Endothelial cell of umbilical vein (primary cell): Measurements from ENCODE around the gene NEDD4. TPM values are rescaled to one million over a fixed set of nuclear protein-coding genes. Genes with fewer than 3 reads are reported as not detected.

Experiments used
- BruUV-seq: library from RNA; stranded (reverse); fragments of 400-500 nt; replicated peaks from 2 replicates; lab custom pipeline; 2021; lab: Mats Ljungman, UMichigan
- CTCF ChIA-PET: fragments of 300-600, 350-600 bp; sonication (Branson Sonifier 250); formaldehyde crosslinking; loops from one replicate; lab custom pipeline; 2021; ENCODE audit warnings: antibody characterized with exemption, inconsistent platforms; lab: Charles Lee
- POLR2A ChIA-PET: fragments of 300-600, 350-600 bp; sonication (Branson Sonifier 250); formaldehyde crosslinking; loops from one replicate; lab custom pipeline; 2021; ENCODE audit warnings: antibody characterized with exemption, inconsistent platforms; lab: Charles Lee
- DNase-seq: peaks from one replicate; pipeline ENCODE4 v3.0.0-alpha.2; 2011; ENCODE audit warnings: low read depth, low spot score
- FAIRE-seq: peaks from 2 replicates; lab custom pipeline; 2011; peaks lifted over from hg19 to GRCh38; lab: Jason Lieb, UNC
- H2AFZ ChIP-seq: 2 replicates; pipeline ENCODE4 v1.6.0; 2012; ENCODE audit warnings: low read depth, low read length, control low read depth, inconsistent platforms
- H3K27ac ChIP-seq: 2 replicates; pipeline ENCODE4 v1.5.1; 2011; ENCODE audit warnings: low read depth, mild to moderate bottlenecking, control low read depth, low read length, moderate library complexity; ENCODE audit not compliant: insufficient read depth
- H3K27me3 ChIP-seq, 2 experiments: 2 replicates each; pipeline versions ENCODE4 v1.6.0 to v1.6.1; 2011; ENCODE audit warnings: low read length in 2 of 2, mixed read lengths in 1 of 2; ENCODE audit not compliant: control insufficient read depth in 2 of 2, insufficient read depth in 2 of 2
- H3K36me3 ChIP-seq, 2 experiments: 2 replicates in 1 of 2; 3 replicates in 1 of 2; pipeline ENCODE4 v1.5.1; 2011; ENCODE audit warnings: low read length in 2 of 2, mild to moderate bottlenecking in 1 of 2, moderate library complexity in 1 of 2; ENCODE audit not compliant: control insufficient read depth in 2 of 2, insufficient read depth in 2 of 2; ENCODE audit errors: extremely low read depth in 1 of 2
- H3K4me1 ChIP-seq: 3 replicates; pipeline ENCODE4 v1.5.1; 2011; ENCODE audit warnings: mild to moderate bottlenecking, low read length; ENCODE audit not compliant: control insufficient read depth, insufficient read depth; ENCODE audit errors: extremely low read depth
- H3K4me2 ChIP-seq: 2 replicates; pipeline ENCODE4 v1.6.1; 2011; ENCODE audit warnings: low read length, control low read depth, mixed read lengths; ENCODE audit not compliant: insufficient read depth
- H3K4me3 ChIP-seq, 3 experiments: fragments of 200-600 bp in 1 of 3; sonication (generic), shearing (Covaris generic) in 1 of 3; replicated peaks in 1 of 3; 2 replicates each; pipeline ENCODE4 v1.5.1; 2011 to 2016; ENCODE audit warnings: control low read depth in 3 of 3, low read length in 3 of 3, mild to moderate bottlenecking in 2 of 3, inconsistent platforms in 1 of 3, low read depth in 1 of 3, moderate library complexity in 1 of 3; ENCODE audit not compliant: insufficient read depth in 1 of 3
- H3K79me2 ChIP-seq: 2 replicates; pipeline ENCODE4 v1.6.0; 2012; ENCODE audit warnings: low read length, inconsistent platforms; ENCODE audit not compliant: control insufficient read depth, insufficient read depth
- H3K9ac ChIP-seq: replicated peaks from 2 replicates; pipeline ENCODE3; 2011; ENCODE audit warnings: low read length, control low read depth; ENCODE audit not compliant: insufficient read depth; ENCODE audit errors: extremely low read depth
- H3K9me1 ChIP-seq: replicated peaks from 3 replicates; pipeline ENCODE4 v1.6.0; 2011; ENCODE audit warnings: mild to moderate bottlenecking, low read length; ENCODE audit not compliant: control insufficient read depth, insufficient read depth; ENCODE audit errors: extremely low read depth
- H3K9me3 ChIP-seq: replicated peaks from 2 replicates; pipeline ENCODE4 v1.5.1; 2012; ENCODE audit warnings: low read length, inconsistent platforms; ENCODE audit not compliant: control insufficient read depth, insufficient read depth
- H4K20me1 ChIP-seq: replicated peaks from 2 replicates; pipeline ENCODE3; 2011; ENCODE audit warnings: mild to moderate bottlenecking, low read length; ENCODE audit not compliant: control insufficient read depth, insufficient read depth; ENCODE audit errors: extremely low read depth
- EZH2 ChIP-seq: IDR thresholded peaks from 2 replicates; pipeline ENCODE4 v1.6.1; 2012; ENCODE audit warnings: borderline replicate concordance, low read depth, mild to moderate bottlenecking, moderate library complexity, low read length, inconsistent platforms; ENCODE audit not compliant: severe bottlenecking
- FOS ChIP-seq: IDR thresholded peaks from 2 replicates; pipeline ENCODE4 v1.6.1; 2011; ENCODE audit warnings: mild to moderate bottlenecking, low read length, moderate library complexity, borderline replicate concordance; ENCODE audit not compliant: insufficient read depth
- GATA2 ChIP-seq: IDR thresholded peaks from 2 replicates; pipeline ENCODE4 v1.7.0; 2011; ENCODE audit warnings: low read depth, mild to moderate bottlenecking, moderate library complexity, mixed read lengths, low read length; ENCODE audit not compliant: insufficient read length, insufficient read depth
- JUN ChIP-seq: IDR thresholded peaks from 2 replicates; pipeline ENCODE4 v1.6.1; 2011; ENCODE audit warnings: borderline replicate concordance, low read depth; ENCODE audit not compliant: insufficient read length, insufficient read depth
- MAX ChIP-seq: IDR thresholded peaks from 2 replicates; pipeline ENCODE4 v1.6.1; 2011; ENCODE audit not compliant: insufficient read depth, insufficient read length
- MYC ChIP-seq: IDR thresholded peaks from one replicate; pipeline ENCODE4 v1.6.1; 2011; ENCODE audit warnings: mild to moderate bottlenecking, low read depth, low read length
- POLR2A ChIP-seq: IDR thresholded peaks from 2 replicates; pipeline ENCODE4 v1.6.1; 2012; ENCODE audit warnings: low read depth, mild to moderate bottlenecking, control low read depth, low read length
- POLR2AphosphoS5 ChIP-seq: IDR thresholded peaks from 2 replicates; pipeline ENCODE4 v1.6.1; 2012; ENCODE audit warnings: low read depth, mild to moderate bottlenecking, control low read depth, low read length, moderate library complexity; ENCODE audit not compliant: insufficient read depth
- dilution Hi-C: fragments of 300-500 bp; cut with MboI; formaldehyde crosslinking; loops from one replicate; pipeline ENCODE4 v1.15.0; 2019; ENCODE audit warnings: low sequenced_read_pairs; ENCODE audit not compliant: extremely low pct_ligation_motif_present
- intact Hi-C: fragments of 100-400 bp; cut with micrococcal nuclease; formaldehyde crosslinking; loops from one replicate; pipeline ENCODE4 v1.10.0; 2022
- polyA plus RNA-seq, 4 experiments: library from polyadenylated mRNA; depleted of rRNA in 3 of 4; stranded (reverse) in 3 of 4; unstranded in 1 of 4; fragments of >200 nt; gene quantifications; 2 replicates each; pipeline versions ENCODE4 v1.2.1 to v1.2.3, GENCODE V29; 2011 to 2012; ENCODE audit warnings: missing spikeins in 1 of 4
- total RNA-seq: library from RNA; stranded (reverse); gene quantifications from 2 replicates; pipeline ENCODE4 v1.2.3, GENCODE V29; 2021
- TF ChIP-seq, protein P1 (sequence below), 2 donors: IDR thresholded peaks; 1 replicate in 1 of 2; 2 replicates in 1 of 2; pipeline ENCODE4 v1.5.1; 2011; ENCODE audit warnings: low read length in 2 of 2, mild to moderate bottlenecking in 2 of 2, moderate library complexity in 2 of 2, control low read depth in 1 of 2, inconsistent platforms in 1 of 2, low read depth in 1 of 2; ENCODE audit not compliant: insufficient read depth in 1 of 2; ENCODE audit errors: extremely low read depth in 1 of 2

Gene NEDD4
- total and polyA plus RNA-seq, 2 donors (not counting 3 experiments of a cell fraction or from before 2014, with no cell fraction given): 9.2 to 39.0 TPM

GRCh38 chr15:55820043-55820442 lies 173.4 kb downstream of the NEDD4 start:
- no peaks in the 10 kb centered on the region for H3K79me2 ChIP-seq
- H3K27me3 ChIP-seq: peaks cover 0 to 2% of the 10 kb centered on the region in 2 experiments
- ChIA-PET POLR2A (no interaction called here), CTCF (interaction anchor here (0.8 to 2.2 kb wide), 6 partner anchors 26 to 300 kb away, joined by 3 to 8 read pairs (median 4); no protein-coding TSS in a partner anchor)
- FAIRE-seq: no peak
- H3K4me3 ChIP-seq: no peak overlapping the region
- no peak overlapping the region for H3K4me2 ChIP-seq
- H2AFZ ChIP-seq: no peak overlapping the region
- H3K9me1 ChIP-seq: no peaks in the 10 kb centered on the region
- H3K9ac ChIP-seq: no peak overlapping the region
- TF ChIP-seq FOS: no peak
- TF ChIP-seq POLR2AphosphoS5: no peak
- TF ChIP-seq POLR2A: no peak
- no peak for TF ChIP-seq MYC
- no peak for TF ChIP-seq JUN
- H3K36me3 ChIP-seq: no peaks in the 10 kb centered on the region
- dilution Hi-C loops (no loop called here), intact Hi-C loops (no loop called here)
- H4K20me1 ChIP-seq: no peaks in the 10 kb centered on the region
- H3K27ac ChIP-seq: no peak overlapping the region
- BruUV-seq: no TSS peak
- DNase-seq: no peak
- H3K4me1 ChIP-seq: no peaks in the 10 kb centered on the region
- H3K9me3 ChIP-seq: no peaks in the 10 kb centered on the region

DNA sequence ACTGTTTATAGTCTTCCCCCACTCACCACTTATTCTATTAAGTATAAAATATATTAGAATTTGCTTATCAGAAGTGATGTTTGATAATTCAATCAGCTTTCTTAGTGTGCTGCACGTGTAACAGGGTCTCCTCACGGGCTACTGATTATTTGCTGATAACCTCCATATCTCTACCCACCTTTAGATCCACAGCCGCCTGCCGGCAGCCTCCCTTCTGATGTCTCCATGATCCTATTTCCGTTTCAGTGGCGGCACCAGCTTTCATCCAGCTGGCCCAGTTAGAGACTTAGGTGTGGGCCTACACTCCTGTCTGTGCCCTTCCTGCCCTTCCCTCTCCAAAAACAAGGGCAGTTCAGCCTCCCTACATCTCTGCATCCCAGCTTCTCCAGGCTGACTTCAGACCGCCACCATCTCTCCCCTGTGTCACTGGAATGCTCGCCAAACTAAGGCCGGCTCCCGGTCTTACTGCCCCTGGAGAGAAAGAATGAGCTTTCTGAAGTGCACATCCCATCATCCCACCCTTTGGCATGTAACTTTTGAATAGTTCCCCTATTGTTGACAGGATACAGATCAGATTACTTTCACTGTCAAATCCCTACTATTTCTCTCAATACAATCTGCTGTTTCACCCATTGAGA lies 173.9 kb downstream of the NEDD4 start:
- CTCF ChIA-PET: interaction anchor here (0.8 to 2.2 kb wide), 4 partner anchors 27 to 300 kb away, joined by 3 to 8 read pairs (median 6); no protein-coding TSS in a partner anchor
- FAIRE-seq: no peak
- Histone ChIP-seq H3K4me1 (no peaks in the 10 kb centered on the region), H3K9me1 (no peaks in the 10 kb centered on the region), H3K27ac (no peak overlapping the region), H3K4me2 (no peak overlapping the region), H3K4me3 (no peak overlapping the region), H3K9ac (no peak overlapping the region), H3K9me3 (no peaks in the 10 kb centered on the region), H2AFZ (no peak overlapping the region), H3K27me3 (peaks cover 0 to 2% of the 10 kb centered on the region in 2 experiments), H3K79me2 (no peaks in the 10 kb centered on the region), H3K36me3 (no peaks in the 10 kb centered on the region), H4K20me1 (no peaks in the 10 kb centered on the region)
- no peak for DNase-seq
- dilution Hi-C loops (no loop called here), intact Hi-C loops (no loop called here)
- POLR2A ChIA-PET: no interaction called here
- TF ChIP-seq, protein P1, sequence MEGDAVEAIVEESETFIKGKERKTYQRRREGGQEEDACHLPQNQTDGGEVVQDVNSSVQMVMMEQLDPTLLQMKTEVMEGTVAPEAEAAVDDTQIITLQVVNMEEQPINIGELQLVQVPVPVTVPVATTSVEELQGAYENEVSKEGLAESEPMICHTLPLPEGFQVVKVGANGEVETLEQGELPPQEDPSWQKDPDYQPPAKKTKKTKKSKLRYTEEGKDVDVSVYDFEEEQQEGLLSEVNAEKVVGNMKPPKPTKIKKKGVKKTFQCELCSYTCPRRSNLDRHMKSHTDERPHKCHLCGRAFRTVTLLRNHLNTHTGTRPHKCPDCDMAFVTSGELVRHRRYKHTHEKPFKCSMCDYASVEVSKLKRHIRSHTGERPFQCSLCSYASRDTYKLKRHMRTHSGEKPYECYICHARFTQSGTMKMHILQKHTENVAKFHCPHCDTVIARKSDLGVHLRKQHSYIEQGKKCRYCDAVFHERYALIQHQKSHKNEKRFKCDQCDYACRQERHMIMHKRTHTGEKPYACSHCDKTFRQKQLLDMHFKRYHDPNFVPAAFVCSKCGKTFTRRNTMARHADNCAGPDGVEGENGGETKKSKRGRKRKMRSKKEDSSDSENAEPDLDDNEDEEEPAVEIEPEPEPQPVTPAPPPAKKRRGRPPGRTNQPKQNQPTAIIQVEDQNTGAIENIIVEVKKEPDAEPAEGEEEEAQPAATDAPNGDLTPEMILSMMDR (IDR thresholded peaks at IDR 0.05; ENCODE audit: extremely low read depth in 1 of 2, insufficient read depth in 1 of 2, low read depth in 1 of 2, low read length in 2 of 2): no peak
- no peak for TF ChIP-seq GATA2
- no peak for TF ChIP-seq MYC
- TF ChIP-seq EZH2: no peak
- TF ChIP-seq POLR2AphosphoS5: no peak
- no peak for TF ChIP-seq FOS
- TF ChIP-seq POLR2A: no peak
- no peak for TF ChIP-seq MAX
- no peak for TF ChIP-seq JUN
- BruUV-seq: no TSS peak
